Erythroblast (primary cell): ENCODE measurements around the gene DCUN1D2.
"Not testable (repeated sequence)": the region's sequence is repeated elsewhere in the genome, so short reads cannot be mapped to it uniquely, and the experiment has no call there.

Experiments used
- DNase-seq, 2 experiments: peaks; one replicate each; lab custom pipeline; 2025; lab: John Stamatoyannopoulos, UW
- GATA1 ChIP-seq: IDR thresholded peaks from 2 replicates; pipeline ENCODE4 v1.6.1; 2011; ENCODE audit warnings: low read depth, mild to moderate bottlenecking, control low read depth, low read length, moderate library complexity
- POLR2A ChIP-seq: IDR thresholded peaks from 2 replicates; pipeline ENCODE4 v1.6.1; 2011; ENCODE audit warnings: mild to moderate bottlenecking, low read length

DCUN1D2 gene

GRCh38 chr13:113472355-113473025 lies 18.0 kb downstream of the DCUN1D2 start:
- TF ChIP-seq GATA1 (no peak), POLR2A (no peak)
- no peak for DNase-seq

DNA sequence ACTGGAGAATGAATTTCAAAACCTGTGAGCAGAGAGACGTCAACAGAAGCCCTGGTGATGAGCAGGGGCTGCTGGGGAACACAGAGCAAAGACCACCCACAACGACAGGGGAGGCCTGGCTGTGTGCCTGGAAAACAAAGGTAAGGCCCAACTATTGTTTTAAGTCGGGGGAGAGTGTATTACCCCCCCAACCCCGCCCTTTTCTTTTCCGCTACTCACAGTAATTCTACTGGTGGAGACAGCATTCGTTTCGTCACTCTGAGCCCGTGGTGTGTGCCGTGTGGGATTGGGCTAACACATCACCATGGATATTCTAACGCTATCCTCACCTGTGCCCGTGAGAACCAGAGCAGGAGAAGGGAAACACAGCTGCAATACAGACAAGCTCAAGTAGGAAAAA lies 18.7 kb downstream of the DCUN1D2 start:
- TF ChIP-seq GATA1 = no peak
- TF ChIP-seq POLR2A = no peak

DNA sequence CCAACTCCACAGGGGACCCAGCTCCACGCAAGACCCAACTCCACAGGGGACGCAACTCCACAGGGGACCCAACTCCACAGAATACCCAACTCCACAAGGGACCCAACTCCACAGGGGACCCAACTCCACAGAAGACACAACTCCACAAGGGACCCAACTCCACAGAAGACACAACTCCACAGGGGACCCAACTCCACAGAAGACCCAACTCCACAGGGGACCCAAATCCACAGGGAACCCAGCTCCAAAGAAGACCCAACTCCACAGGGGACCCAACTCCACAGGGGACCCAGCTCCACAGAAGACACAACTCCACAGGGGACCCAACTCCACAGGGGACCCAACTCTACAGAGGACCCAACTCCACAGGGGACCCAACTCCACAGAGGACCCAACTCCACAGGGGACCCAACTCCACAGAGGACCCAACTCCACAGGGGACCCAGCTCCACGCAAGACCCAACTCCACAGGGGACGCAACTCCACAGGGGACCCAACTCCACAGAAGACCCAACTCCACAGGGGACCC lies 19.8 kb downstream of the DCUN1D2 start:
- DNase-seq = not testable (repeated sequence)

More for the DNA sequence above, 18.7 kb downstream of the DCUN1D2 start:
- DNase-seq = no peak

DNA sequence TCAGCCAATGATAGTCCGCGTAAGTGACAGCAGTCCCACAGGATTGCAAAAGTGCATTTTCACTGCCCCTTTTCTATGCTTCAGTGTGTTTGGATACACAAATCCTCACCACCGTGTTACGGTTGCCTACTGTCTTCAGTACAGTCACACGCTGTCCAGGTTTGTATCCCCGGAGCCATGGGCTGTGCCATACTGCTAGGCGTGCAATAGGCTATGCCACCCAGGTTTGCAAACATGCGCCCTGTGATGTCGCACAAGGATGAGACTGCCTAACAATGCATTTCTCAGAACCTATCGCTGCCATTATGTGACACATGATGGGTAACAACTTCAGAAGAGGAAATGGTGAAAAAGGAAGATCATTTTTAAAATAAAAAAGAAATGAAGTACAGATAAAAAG lies 20.4 kb downstream of the DCUN1D2 start:
- no peak for TF ChIP-seq POLR2A
- no peak for TF ChIP-seq GATA1
- DNase-seq = no peak

GRCh38 chr13:113469582-113469981 lies 20.9 kb downstream of the DCUN1D2 start:
- no peak for DNase-seq
- TF ChIP-seq POLR2A (no peak), GATA1 (no peak)

- DNase-seq = no peak
- no peak for TF ChIP-seq GATA1
- no peak for TF ChIP-seq POLR2A
Observed at GRCh38 chr13:113468472-113469201, 21.9 kb downstream of the DCUN1D2 start.

- DNase-seq = no peak
- TF ChIP-seq POLR2A (no peak), GATA1 (no peak)
Observed at GRCh38 chr13:113468029-113468428, 22.5 kb downstream of the DCUN1D2 start.

GRCh38 chr13:113466383-113466782 lies 24.1 kb downstream of the DCUN1D2 start:
- DNase-seq = no peak
- TF ChIP-seq POLR2A (no peak), GATA1 (no peak)

- no peak for DNase-seq
- TF ChIP-seq GATA1 (no peak), POLR2A (no peak)
Observed at GRCh38 chr13:113465300-113465699, 25.2 kb downstream of the DCUN1D2 start.

DNA sequence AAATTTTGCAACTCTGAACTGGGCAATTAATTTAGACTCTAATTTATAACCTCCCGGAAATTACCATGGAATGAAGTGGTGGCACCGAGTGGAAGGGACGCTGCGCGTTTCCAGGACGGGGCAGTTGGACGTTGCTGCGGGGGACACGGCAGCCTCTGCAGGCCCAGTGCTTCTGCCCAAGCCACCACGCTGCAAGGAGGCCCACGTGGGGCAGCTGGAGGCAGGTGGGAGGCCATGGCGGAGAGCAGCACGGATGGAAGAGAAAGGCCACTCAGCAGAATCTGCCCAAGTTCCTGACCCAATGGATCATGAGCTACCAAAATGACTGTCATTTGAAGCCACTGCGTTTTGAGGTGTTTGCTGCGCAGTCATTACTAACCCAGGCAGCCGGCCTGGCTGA lies 26.0 kb downstream of the DCUN1D2 start:
- TF ChIP-seq GATA1 (no peak), POLR2A (no peak)
- no peak for DNase-seq

- no peak for DNase-seq
- no peak for TF ChIP-seq GATA1
- TF ChIP-seq POLR2A = no peak
Observed at GRCh38 chr13:113461022-113461751, 29.3 kb downstream of the DCUN1D2 start.

- TF ChIP-seq POLR2A (no peak), GATA1 (no peak)
- DNase-seq = no peak
Observed at GRCh38 chr13:113460599-113460998, 29.9 kb downstream of the DCUN1D2 start.

- no peak for DNase-seq
- no peak for TF ChIP-seq POLR2A
- no peak for TF ChIP-seq GATA1
Observed at GRCh38 chr13:113460064-113460555, 30.4 kb downstream of the DCUN1D2 start.
